DMS53 treated with DMSO at 0.1 percent for 48 hours (cell line): ENCODE results near the gene PIGU.
"Not testable (repeated sequence)": the region's sequence is repeated elsewhere in the genome, so short reads cannot be mapped to it uniquely, and the experiment has no call there.

ENCODE experiments used
- DNase-seq: peaks from one replicate; lab custom pipeline; 2025; ENCODE audit not compliant: unreplicated experiment; lab: John Stamatoyannopoulos, UW

Gene PIGU

GRCh38 chr20:34706912-34707784 is 30.3 kb upstream of the PIGU start:
- DNase-seq = no peak

GRCh38 chr20:34706302-34706875 is 29.5 kb upstream of the PIGU start:
- DNase-seq = no peak

- DNase-seq = peak; percentile 41
Measured at GRCh38 chr20:34705397-34706301, 28.8 kb upstream of the PIGU start.

DNA sequence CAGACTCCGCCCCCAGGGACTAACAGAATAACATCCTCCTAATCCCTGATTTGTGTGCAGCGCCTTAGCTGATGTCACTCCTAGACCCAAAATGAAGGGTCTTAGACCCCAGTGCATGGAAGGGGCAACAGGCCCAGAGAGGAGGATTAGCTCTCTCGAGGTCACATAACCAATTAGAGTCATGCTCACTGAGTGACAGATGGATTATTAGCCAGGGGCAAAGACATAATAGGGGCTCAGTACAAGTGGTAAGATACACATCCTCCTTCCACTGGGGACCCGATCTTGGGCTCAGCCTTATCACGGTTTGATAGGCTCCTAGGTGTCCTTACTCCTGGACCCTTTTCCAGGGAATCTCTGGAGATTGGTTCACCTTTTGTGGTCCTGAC is 28.1 kb upstream of the PIGU start:
- no peak for DNase-seq

GRCh38 chr20:34704177-34705007 is 27.5 kb upstream of the PIGU start, which contains the start of gene TP53INP2:
Gene TP53INP2, plus strand, starts transcription at chr20:34704344. Its CDS starts 4,396 bp downstream, at chr20:34708740.
- DNase-seq = peak; percentile 83

GRCh38 chr20:34703424-34704176 is 26.7 kb upstream of the PIGU start:
- peak; percentile 55 for DNase-seq

DNA sequence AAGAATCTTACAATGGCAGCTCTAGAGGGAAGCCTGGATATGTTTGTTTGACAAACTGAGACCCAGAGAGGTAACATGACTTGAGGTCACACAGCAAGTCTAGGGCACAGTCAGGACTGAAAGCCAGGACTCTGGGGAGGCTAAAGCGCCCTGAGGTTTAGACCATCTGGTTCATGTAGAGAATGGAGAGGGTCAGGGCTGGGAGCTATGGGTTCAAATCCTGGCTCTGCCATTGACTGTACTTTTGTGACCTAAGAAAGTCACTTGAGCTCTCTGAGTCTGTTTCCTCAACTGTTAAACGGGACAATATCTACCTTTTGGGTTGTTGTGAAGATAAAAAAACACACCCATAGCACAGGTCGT is 26.1 kb upstream of the PIGU start:
- DNase-seq = no peak

DNA sequence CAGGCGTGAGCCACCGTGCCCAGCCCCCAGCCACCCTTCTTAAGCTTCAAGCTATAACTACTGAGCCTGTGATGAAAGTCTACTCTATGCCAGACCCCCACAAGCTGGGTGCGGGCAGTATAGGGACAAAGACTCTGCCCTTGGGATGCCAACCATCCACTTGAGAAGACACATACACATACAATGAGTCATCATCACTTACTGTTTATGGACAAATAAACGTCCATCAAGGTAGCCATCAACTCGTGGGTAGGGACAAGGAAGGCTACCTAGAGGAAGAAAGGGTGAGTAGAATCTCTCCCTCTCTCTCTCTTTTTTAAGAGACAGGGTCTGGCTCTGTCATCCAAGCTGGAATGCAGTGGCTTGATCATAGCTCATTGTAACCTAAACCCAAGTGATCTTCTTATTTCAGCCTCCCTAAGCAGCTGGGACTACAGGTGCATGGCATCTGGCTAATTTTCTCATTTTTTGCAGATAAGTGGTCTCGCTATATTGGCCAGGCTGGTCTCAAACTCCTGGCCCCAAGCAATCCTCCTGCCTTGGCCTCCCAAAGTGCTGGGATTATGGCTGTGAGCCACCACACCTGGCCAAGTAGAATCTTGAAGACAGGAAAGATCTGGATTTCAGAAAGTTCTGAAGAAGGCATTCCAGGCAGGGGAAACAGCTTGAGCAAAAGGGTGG is 24.7 kb upstream of the PIGU start:
- DNase-seq = peak; percentile 84

DNA sequence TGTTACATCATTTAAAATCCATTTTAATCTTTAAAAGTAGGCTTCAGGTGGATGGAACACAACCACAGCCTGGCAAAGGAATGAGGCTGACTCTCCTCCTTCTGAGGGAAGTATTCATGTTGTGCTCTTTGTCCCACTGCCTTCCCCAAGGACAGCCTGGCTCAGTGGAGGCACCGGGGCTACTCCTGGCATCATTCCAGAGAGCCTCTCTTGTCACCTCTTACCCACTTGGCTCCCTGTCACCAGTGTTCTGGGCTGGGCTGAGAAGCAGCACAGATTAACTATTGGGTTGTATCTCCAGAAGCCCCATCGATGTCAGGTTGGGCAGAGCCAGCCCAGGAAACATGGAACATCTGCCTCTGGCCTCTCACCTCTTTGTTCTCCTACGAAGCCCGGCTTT is 16.5 kb upstream of the PIGU start:
- no peak for DNase-seq

DNA sequence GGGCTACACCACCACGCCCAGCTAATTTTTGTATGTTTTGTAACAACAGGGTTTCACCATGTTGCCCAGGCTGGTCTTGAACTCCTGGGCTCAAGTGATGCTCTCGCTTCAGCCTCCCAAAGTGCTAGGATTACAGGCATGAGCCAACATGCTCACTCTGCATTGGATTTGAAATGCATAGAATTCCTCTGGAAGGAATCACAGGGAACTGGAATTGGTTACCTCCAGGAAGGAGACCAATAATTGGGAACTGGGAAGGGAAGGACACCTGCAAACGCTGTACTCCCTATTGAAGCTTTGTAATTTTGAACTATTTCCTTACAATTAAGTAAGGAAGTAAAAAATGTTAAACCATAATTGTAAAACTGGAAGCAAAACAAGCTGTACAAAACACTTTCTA is 14.9 kb upstream of the PIGU start:
- DNase-seq = no peak

GRCh38 chr20:34689486-34689885 is 12.6 kb upstream of the PIGU start:
- peak; percentile 31 for DNase-seq

- DNase-seq = no peak
Measured at GRCh38 chr20:34683667-34684066, 6.8 kb upstream of the PIGU start.

GRCh38 chr20:34680586-34681175 is 3.8 kb upstream of the PIGU start:
- no peak for DNase-seq

DNA sequence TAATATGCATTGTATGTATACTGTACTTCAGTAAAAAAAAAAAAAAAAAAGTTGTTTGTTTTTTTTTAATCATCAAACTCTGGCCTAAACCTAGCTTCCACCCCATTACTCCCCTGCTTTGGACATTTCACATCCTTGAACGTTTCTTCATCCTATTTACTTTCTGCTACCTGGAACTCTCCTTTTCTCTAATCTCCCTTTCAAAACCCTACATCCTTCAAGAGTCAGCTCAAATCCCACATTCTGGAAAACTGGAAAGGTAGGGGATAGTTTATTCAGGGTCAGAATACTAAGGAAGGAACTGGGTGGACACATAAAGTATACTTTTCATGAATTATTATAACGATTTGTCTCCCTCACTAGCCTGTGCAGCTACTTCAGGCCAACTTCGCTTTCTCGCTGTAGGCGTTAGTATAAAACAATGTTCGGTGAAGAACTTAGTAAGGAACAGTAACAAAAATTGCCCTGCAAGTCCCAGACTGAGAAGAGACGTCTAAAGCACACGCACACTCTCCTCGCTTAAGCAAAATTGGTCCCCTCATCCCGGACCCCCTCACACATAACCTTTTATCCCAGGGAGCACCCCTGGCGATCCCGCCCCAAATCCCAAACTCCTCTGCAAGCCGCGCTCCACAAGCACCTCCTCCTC is 775 bp downstream of the PIGU start:
- peak; percentile 58 for DNase-seq

- no peak for DNase-seq
Measured at GRCh38 chr20:34675561-34675960, 1.3 kb downstream of the PIGU start.

DNA sequence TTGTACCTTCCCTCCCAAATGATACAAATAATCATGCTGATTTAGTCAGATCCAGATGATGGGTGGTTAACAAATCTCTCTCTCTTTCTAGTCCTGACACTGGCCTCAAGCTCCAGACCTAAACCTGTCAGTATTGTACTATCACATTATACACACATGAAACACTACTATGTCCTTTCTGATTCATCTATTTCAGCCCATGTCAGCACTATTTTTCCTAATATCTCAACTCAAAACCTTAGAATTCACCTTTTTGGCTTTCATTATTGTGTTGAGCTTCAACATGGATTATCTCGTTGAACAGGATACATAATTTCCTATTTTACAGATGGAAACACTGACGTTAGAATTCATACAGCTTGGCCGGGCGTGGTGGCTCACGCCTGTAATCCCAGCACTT is 3.5 kb downstream of the PIGU start:
- no peak for DNase-seq

DNA sequence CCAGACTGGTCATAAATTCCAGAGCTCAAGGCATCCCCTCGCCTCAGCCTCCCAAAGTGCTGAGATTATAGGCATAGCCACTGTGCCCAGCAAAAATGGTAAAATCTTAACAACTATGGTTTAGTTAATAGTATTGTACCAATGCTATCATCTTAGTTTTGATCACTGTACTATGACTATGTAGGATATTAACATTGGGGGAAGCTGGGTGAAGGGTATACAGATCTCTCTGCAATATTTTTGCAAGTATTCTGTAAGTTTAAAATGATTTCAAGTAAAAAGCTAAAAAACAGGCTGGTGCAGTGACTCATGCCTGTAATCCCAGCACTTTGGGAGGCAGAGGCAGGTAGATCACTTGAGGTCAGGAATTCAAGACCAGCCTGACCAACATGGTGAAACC is 7.8 kb downstream of the PIGU start:
- DNase-seq = no peak

GRCh38 chr20:34664751-34665150 is 12.1 kb downstream of the PIGU start:
- DNase-seq = not testable (repeated sequence)
